MM.1S (cell line): ENCODE measurements around the gene DHX15.

Experiments used
- EZH2 ChIP-seq: fragments of 300-600 bp; sonication (generic); optimal IDR thresholded peaks from 2 replicates; pipeline ENCODE3; 2017; ENCODE audit warnings: low read depth, mild to moderate bottlenecking, antibody characterized with exemption, low read length, mixed read lengths
- EZH2phosphoT487 ChIP-seq: fragments of 300-600 bp; sonication (generic); IDR thresholded peaks from 2 replicates; pipeline ENCODE4 v1.6.1; 2018; ENCODE audit warnings: antibody characterized with exemption, low read length
- TF ChIP-seq, protein P1 (sequence below): fragments of 300-600 bp; sonication (generic); IDR thresholded peaks from 2 replicates; pipeline ENCODE4 v1.5.1; 2016; ENCODE audit warnings: antibody characterized with exemption, low read length, mixed read lengths

DNA sequence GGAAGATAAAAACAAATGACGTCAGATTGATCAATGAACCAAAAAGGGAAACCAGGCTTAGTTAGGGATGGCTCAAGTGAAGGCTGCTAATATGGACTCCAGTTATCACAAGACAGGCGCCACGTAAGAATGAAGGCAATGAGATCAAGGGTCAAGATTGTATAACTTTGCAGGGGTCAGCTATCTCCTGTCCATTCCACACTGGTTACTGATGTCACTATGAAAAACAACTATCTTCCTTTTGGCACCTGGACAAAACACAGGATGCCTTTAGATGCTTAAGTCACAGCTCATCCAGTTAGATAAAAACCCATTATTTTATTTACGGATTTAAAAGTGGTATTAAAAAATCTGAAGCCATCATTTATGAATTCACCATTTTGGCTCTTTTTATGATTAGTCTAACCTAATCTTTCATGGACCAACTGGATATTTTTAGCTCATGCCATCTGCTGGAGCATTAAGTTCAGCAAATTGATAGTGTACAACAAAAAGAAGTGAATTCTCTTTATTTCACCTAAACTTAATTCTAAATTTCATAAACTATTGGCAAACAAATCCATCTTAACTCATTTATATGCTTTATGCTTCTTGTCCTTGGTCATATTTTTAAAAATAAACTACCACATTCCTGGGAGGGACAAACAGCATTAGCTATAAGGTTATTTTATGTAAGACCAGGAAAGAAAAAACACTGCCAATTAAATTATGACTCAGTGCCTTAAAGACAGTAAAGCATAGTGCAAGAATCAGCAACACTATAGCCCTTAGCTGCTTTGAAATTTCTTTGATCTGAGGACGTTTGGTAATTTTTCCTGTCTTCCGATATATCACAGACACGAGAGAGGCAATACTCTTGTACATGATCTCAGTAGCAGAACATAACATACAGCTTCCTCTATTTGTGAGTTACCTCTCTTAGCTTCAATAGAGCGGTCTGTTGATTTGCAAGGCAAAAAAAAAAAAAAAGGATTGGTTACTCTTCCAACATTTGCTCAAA lies 27.0 kb downstream of the DHX15 start:
- TF ChIP-seq, protein P1, sequence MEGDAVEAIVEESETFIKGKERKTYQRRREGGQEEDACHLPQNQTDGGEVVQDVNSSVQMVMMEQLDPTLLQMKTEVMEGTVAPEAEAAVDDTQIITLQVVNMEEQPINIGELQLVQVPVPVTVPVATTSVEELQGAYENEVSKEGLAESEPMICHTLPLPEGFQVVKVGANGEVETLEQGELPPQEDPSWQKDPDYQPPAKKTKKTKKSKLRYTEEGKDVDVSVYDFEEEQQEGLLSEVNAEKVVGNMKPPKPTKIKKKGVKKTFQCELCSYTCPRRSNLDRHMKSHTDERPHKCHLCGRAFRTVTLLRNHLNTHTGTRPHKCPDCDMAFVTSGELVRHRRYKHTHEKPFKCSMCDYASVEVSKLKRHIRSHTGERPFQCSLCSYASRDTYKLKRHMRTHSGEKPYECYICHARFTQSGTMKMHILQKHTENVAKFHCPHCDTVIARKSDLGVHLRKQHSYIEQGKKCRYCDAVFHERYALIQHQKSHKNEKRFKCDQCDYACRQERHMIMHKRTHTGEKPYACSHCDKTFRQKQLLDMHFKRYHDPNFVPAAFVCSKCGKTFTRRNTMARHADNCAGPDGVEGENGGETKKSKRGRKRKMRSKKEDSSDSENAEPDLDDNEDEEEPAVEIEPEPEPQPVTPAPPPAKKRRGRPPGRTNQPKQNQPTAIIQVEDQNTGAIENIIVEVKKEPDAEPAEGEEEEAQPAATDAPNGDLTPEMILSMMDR, result no peak
- TF ChIP-seq EZH2 (no peak), EZH2phosphoT487 (no peak)
